ENCODE data around the gene HOXC11.

Gene HOXC11

DNA sequence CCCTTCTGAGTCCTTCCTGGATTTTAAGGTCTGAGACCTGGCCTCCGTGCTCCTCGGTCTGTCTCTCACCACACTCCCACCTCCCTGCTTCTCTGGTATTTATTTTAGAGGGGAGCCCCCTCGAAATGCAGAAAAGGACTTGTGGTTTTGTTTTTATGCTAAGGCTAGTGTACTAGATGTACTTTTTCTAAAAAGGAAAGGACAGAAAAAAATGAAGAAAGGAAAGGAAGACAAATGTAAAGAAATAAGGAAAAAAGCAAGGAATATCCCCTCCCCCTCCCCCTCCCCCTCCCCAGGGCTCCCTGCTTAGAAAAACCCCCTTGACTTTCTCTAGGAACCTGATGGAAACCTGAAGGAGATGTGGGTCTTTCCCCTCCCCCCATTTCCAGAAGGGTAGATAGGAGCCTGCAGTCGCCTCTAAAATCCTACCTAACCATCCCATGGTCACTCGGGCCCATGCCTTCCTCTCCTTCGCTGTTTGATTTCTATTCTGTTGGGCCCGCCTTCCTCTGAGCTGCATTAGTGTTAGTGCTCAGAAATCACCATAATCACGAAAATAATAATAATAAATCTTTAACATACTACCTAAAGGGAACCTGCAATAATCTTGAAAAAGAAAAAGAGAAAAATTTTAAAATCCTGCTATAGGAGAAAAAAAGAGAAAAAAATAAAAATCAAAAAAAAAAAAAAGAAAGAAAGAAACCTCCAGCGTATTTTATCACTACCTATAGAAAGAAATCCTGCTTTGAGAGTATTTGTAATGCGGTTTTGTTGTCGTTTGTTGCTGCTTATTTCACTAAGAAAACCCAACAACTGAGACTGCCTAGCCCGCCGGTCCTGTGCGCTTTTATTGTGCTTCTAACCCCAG lies 39.0 kb downstream of the HOXC11 start:
- no peak for DNase-seq

- no peak for DNase-seq
Observed at GRCh38 chr12:54012631-54013409, 39.9 kb downstream of the HOXC11 start.

DNA sequence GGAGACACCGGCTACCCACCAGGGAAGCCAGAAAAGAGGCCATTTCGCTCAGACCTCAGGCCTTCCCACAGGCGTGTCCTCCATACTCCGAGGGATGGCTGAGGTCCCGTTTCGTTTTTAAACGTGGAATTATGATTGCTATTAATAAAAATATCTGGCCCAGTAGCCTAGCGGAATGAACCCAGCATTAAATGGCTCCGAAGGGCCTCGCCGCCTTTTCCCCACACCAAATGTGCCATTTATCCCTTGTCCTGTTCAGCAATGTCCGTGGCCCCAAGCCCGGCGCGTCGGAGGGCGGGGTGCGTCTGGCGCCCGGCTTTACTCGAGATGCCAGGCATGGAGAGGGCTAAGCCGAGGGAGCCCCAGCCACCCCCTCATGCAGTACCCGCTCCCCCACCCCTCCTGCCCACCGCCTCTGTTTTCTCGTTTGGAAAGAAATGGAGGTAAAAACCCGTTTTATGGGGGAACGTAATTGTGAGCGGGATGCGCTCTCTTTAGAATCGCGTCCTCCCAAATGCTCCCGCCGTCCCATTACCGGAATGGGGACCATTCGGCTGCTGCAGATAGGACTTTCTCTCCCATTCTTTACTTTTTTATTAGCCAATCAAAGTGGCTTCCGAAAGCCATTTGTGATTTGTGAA lies 41.6 kb downstream of the HOXC11 start:
- no peak for DNase-seq

- no peak for DNase-seq
Observed at GRCh38 chr12:54015018-54015931, 42.3 kb downstream of the HOXC11 start.

DNA sequence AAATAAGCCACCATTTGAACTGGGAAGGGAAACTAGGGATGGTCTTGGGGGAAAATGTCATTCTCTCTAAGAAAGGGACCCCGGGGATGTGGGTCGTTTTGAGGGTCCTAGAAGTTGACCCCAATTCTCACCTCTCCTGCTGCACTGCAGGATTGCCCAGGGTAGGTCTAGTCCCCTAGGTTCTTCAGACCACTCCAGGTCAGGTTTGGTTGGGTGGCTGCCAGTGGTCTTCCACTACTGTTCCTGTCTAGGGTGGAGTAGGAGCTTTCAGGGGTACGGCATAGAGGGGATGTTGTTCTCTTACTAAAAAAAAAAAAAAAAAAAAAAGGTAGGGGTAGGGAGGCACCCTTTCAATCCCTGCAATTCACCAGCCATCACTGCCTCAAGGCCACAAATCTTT lies 43.1 kb downstream of the HOXC11 start:
- no peak for DNase-seq

GRCh38 chr12:54016478-54016964 lies 43.6 kb downstream of the HOXC11 start:
- DNase-seq = no peak

DNA sequence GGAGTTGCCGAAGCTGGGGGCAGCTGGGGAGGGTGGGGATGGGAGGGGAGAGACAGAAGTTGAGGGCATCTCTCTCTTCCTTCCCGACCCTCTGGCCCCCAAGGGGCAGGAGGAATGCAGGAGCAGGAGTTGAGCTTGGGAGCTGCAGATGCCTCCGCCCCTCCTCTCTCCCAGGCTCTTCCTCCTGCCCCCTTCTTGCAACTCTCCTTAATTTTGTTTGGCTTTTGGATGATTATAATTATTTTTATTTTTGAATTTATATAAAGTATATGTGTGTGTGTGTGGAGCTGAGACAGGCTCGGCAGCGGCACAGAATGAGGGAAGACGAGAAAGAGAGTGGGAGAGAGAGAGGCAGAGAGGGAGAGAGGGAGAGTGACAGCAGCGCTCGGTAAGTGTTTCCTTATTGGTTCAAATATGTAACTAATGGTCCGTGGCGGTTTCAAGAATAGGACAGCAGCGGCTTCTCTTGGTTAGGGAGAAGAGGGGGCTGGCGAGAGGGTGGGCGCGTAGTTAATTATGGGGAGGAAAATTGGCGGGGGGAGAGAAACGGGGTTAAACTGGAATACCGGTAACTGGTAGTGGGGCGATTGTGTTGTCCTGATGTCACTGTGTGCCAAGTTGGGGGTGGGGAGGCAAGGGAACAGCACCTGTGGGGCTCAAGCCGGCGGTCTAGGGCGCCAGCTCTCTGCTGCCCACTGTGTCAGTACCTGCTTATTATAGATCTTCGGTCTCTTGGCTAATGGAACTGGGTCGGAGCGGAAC lies 44.3 kb downstream of the HOXC11 start:
- DNase-seq = no peak

GRCh38 chr12:54017878-54018467 lies 45.0 kb downstream of the HOXC11 start:
- DNase-seq = peak; percentile 56

DNA sequence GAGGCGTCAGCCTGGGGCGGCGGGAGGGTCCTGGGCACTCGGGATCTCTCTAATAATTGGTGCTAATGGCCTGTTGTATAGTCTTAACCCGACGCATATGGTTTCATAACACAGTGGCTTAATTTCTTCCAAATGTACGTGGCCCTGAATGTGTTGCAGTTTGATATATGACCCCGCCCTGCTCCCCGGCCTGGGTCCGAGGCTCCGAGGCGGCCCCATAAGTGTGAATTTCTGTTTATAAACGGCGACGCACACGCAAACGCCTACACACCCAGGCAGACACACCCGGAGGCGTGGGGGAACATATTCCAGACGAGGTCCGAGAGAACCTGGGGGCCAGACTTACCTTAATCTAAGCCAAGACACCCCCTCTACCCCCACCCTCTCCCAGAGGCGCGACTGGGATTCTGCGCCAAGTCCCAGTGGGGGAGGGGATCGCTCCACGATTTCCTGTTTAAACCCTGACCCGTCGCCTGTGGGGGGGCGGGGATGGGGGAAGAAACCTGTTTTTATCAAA lies 45.6 kb downstream of the HOXC11 start:
- no peak for DNase-seq

GRCh38 chr12:54019091-54019811 lies 46.3 kb downstream of the HOXC11 start:
- DNase-seq = no peak

DNA sequence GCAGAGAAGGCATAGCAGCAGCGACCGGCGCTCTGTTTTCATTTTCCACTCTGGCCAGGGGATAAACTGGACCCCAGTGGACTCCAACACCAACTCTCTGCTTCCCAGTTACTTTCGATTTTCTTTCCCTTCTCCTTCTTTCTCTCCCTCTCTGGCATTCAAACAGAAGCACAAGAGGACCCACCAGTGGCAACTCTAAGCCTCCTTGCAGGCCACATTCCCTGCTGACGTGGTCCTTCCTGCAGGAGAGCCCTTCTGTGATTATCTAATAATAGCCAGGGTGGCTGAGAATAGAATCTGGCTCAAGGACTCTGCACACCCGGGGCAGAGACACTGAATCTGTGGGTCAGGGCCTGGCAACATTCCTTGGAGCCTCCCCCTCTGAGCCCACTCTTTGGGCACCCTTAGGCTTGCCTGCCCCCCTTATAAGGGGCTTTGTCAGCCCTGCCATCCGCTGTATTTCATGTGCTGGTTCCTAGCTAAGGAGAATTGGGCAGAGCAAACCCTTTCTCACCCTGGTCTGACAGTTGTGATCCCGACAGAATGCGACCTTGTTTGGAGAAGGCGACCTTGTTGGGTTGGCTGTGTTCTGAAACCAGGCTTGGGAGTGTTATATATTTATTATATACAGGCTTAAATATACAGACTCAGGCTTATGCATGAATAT lies 47.1 kb downstream of the HOXC11 start:
- DNase-seq = no peak

DNA sequence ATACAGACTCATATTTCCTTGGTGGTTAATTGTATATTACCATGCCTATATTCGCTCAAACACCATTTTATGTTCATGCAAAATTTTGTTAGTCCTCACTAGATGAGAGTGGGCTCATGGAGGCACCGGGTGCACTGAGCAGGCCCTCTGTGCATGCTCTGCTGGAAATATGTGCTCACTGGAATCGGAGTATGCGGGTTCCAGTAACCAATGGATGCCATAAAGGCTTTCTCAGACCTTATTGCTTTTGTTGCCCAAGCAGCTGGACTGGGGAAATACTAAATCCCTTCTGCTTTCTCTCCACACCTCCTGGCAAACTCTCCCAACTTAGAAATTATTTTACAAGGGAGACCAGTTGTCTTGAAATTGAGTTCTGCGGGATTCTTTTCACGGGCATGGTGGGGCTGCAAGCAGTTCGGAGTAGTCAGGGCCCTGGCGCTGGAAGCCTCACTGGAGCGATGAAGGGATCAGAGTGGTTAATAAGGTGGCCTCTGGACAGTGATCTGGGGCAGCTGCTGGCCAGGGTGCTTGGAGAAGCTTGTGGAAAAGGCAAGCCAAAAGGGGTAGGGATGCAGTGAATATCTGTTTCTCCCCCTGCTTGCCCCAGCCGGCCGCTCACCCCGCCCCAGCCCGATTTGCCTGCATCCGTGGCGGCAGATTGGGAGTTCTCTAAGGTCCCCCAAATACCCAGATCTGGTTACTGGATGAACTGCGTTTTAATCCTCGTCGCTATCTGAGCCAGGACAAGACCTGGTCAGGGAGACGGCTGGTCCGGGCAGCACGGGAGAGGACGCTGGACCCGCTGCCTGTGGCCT lies 47.9 kb downstream of the HOXC11 start:
- no peak for DNase-seq

DNA sequence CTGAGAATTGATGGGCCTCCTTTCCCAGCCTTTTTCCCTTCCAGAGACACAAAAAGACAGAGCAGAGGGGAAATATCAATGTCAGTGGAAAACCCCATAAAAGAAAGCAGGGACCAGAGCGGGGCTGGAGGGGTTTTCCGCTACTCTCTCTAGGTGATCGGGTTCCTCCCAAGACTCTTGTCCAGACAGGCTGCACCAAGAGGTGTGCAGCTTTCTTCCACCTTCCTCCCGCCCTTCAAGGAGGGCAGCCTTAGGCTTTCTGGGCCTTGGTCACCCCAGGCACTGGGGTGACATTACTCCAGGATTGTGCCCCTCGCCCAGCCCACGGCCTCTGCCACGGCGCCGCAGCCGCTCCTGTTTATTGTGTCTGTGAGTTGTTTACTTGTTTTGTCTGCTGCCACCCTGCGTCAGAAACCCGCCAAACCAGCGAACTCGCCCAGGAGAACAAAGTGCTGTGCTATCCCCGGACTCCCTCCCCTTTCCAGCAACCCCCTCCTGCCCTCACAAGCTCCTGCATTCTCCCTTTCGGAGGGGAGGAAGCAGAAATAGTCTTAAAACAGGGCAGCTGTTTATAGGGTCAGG lies 48.6 kb downstream of the HOXC11 start:
- no peak for DNase-seq

DNA sequence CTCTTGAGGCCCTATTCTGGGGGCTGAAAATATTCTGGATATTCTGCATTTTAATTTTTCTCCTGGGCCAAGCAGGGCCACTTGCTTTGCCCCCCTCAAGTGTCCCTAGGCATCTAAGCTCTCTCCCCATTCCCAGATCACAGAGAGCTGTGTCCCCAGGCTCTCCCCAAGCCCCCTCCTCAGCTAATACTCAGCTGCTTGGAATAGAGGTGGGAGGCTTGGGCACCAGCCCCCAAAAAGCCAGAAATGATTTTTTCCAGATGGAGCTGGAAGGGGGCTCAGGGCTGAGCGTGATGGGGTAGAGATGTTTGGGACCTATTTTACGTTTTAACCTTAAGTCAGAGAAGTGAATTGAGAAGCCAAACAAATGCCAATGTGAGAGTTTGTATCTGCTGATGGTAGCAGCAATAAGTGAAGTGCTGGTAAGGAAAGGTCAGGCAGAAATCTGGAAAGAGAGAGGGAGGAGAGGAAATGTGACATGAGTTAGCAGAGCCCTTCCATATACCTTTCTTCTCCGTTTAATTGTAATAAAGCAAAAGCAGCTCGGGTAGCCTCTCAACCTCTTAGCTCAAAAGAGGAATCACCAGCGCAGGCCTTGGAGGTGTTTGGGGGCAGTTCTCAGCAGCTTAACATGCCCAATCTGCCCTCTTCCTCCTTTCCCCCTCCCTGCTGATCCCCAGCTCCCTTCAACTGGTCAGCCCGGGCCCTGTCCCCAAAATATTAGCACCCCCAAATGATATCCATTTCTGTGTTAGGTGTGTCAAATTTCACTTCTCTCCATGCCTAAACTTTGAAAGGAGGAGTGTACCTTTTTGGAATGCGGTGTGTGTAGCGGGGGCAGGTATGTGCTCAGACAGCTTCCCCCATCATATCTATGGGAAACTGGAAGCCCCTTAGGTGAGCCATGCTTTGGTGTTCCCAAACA lies 50.3 kb downstream of the HOXC11 start:
- no peak for DNase-seq

- no peak for DNase-seq
Observed at GRCh38 chr12:54024127-54024526, 51.2 kb downstream of the HOXC11 start.

- no peak for DNase-seq
Observed at GRCh38 chr12:54024581-54025305, 51.8 kb downstream of the HOXC11 start.

Data from activated T-cell treated with anti-CD3 and anti-CD28 coated beads for 4 hours (primary cell).